Measurements from ENCODE around the gene TINAG. TPM values are rescaled to one million over a fixed set of nuclear protein-coding genes. Genes with fewer than 3 reads are reported as not detected.

Gene TINAG
- total and polyA plus RNA-seq, 2 donors (not counting 3 experiments of a cell fraction or from before 2014, with no cell fraction given), result not detected

DNA sequence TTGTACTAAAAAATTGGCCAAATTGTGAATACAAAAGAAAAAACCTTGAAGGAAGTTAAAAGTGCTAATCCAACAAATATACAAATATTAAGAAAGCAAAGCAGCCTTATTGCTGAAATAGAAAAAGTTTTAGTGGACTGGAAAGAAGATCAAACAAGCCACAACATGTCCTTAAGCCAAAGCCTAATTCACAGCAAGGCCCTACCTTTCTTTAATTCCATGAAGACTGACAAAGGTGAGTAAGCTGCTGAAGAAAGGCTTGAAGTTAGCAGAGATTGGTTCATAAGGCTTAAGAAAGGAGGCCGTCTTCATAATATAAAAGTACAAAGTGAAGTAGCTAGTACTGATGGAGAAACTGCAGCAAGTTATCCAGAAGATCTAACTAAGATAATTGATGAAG, 53.5 kb downstream of the TINAG start:
- dilution Hi-C loops (cut with MboI; ENCODE audit: extremely low pct_ligation_motif_present, low sequenced_read_pairs), result no loop called here
- H3K27ac ChIP-seq (ENCODE audit: insufficient read depth, low read depth, low read length), result no peak overlapping the region
- no TSS peak for BruUV-seq (replicated peaks)
- no peaks in the 10 kb centered on the region for H3K9me1 ChIP-seq (replicated peaks; ENCODE audit: control insufficient read depth, extremely low read depth, insufficient read depth, low read length)
- H2AFZ ChIP-seq (ENCODE audit: low read depth, low read length), result no peak overlapping the region
- no peaks in the 10 kb centered on the region for H3K79me2 ChIP-seq (ENCODE audit: control insufficient read depth, insufficient read depth, low read length)
- no peaks in the 10 kb centered on the region for H3K9me3 ChIP-seq (replicated peaks; ENCODE audit: control insufficient read depth, insufficient read depth, low read length)
- no peak overlapping the region for H3K9ac ChIP-seq (replicated peaks; ENCODE audit: extremely low read depth, insufficient read depth, low read length)
- no peak for DNase-seq (ENCODE audit: low read depth, low spot score)
- H4K20me1 ChIP-seq (replicated peaks; ENCODE audit: control insufficient read depth, extremely low read depth, insufficient read depth, low read length), result no peaks in the 10 kb centered on the region
- TF ChIP-seq POLR2AphosphoS5 (IDR thresholded peaks at IDR 0.05; ENCODE audit: insufficient read depth, low read depth, low read length) (no peak), FOS (IDR thresholded peaks at IDR 0.05; ENCODE audit: borderline replicate concordance, insufficient read depth, low read length) (no peak), JUN (IDR thresholded peaks at IDR 0.05; ENCODE audit: borderline replicate concordance, insufficient read depth, insufficient read length, low read depth) (no peak), POLR2A (IDR thresholded peaks at IDR 0.05; ENCODE audit: low read depth, low read length) (no peak), EZH2 (IDR thresholded peaks at IDR 0.05; ENCODE audit: borderline replicate concordance, low read depth, low read length, severe bottlenecking) (no peak), MYC (IDR thresholded peaks at IDR 0.05; ENCODE audit: low read depth, low read length) (no peak), GATA2 (IDR thresholded peaks at IDR 0.05; ENCODE audit: insufficient read depth, insufficient read length, low read depth, low read length) (no peak)
- TF ChIP-seq, protein P1, sequence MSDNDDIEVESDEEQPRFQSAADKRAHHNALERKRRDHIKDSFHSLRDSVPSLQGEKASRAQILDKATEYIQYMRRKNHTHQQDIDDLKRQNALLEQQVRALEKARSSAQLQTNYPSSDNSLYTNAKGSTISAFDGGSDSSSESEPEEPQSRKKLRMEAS (IDR thresholded peaks at IDR 0.05; ENCODE audit: insufficient read depth, insufficient read length), result no peak
- TF ChIP-seq, protein P2, sequence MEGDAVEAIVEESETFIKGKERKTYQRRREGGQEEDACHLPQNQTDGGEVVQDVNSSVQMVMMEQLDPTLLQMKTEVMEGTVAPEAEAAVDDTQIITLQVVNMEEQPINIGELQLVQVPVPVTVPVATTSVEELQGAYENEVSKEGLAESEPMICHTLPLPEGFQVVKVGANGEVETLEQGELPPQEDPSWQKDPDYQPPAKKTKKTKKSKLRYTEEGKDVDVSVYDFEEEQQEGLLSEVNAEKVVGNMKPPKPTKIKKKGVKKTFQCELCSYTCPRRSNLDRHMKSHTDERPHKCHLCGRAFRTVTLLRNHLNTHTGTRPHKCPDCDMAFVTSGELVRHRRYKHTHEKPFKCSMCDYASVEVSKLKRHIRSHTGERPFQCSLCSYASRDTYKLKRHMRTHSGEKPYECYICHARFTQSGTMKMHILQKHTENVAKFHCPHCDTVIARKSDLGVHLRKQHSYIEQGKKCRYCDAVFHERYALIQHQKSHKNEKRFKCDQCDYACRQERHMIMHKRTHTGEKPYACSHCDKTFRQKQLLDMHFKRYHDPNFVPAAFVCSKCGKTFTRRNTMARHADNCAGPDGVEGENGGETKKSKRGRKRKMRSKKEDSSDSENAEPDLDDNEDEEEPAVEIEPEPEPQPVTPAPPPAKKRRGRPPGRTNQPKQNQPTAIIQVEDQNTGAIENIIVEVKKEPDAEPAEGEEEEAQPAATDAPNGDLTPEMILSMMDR (IDR thresholded peaks at IDR 0.05; ENCODE audit: extremely low read depth in 1 of 2, insufficient read depth in 1 of 2, low read depth in 1 of 2, low read length in 2 of 2), result no peak
- CTCF ChIA-PET, result interaction anchor here (0.7 kb wide), 1 partner anchor 376 kb away, joined by 3 read pairs; no protein-coding TSS in a partner anchor
- no peak overlapping the region for H3K4me2 ChIP-seq (ENCODE audit: insufficient read depth, low read length)
- peaks cover 2% of the 10 kb centered on the region for H3K4me1 ChIP-seq (ENCODE audit: control insufficient read depth, extremely low read depth, insufficient read depth, low read length)
- no peak for FAIRE-seq
- H3K4me3 ChIP-seq (replicated peaks in 1 of 3; ENCODE audit: insufficient read depth in 1 of 3, low read depth in 1 of 3, low read length in 3 of 3), result no peak overlapping the region
- intact Hi-C loops (cut with micrococcal nuclease), result no loop called here
- no peaks in the 10 kb centered on the region for H3K27me3 ChIP-seq (ENCODE audit: control insufficient read depth in 2 of 2, insufficient read depth in 2 of 2, low read length in 2 of 2)
- POLR2A ChIA-PET, result no interaction called here
- H3K36me3 ChIP-seq (ENCODE audit: control insufficient read depth in 2 of 2, extremely low read depth in 1 of 2, insufficient read depth in 2 of 2, low read length in 2 of 2), result no peaks in the 10 kb centered on the region
